Smooth muscle cell (in vitro differentiated cells): Measurements from ENCODE around the gene CREM. TPM values are rescaled to one million over a fixed set of nuclear protein-coding genes. Genes with fewer than 3 reads are reported as not detected.

ENCODE experiments used
- DNase-seq: peaks from one replicate; lab custom pipeline; 2025; ENCODE audit not compliant: unreplicated experiment; lab: John Stamatoyannopoulos, UW
- H2AFZ ChIP-seq: fragments of 200-600 bp; sonication (generic); 2 replicates; pipeline ENCODE4 v1.6.0; 2016; ENCODE audit warnings: antibody characterized with exemption, low read depth, mild to moderate bottlenecking
- H3F3A ChIP-seq: fragments of 200-600 bp; sonication (generic); 2 replicates; pipeline ENCODE4 v1.6.0; 2017; ENCODE audit warnings: antibody characterized with exemption, low read depth
- H3K27ac ChIP-seq: fragments of 200-600 bp; sonication (generic); 2 replicates; pipeline ENCODE4 v1.5.1; 2016; ENCODE audit warnings: low read depth, mild to moderate bottlenecking
- H3K27me3 ChIP-seq: fragments of 200-600 bp; sonication (generic); 2 replicates; pipeline ENCODE4 v1.6.1; 2016; ENCODE audit warnings: low read depth, mild to moderate bottlenecking
- H3K36me3 ChIP-seq: fragments of 200-600 bp; sonication (generic); 2 replicates; pipeline ENCODE4 v1.5.1; 2016; ENCODE audit warnings: low read depth
- H3K4me1 ChIP-seq: fragments of 200-600 bp; sonication (generic); 2 replicates; pipeline ENCODE4 v1.5.1; 2016; ENCODE audit warnings: low read depth
- H3K4me2 ChIP-seq: fragments of 200-600 bp; sonication (generic); 2 replicates; pipeline ENCODE4 v1.6.0; 2016; ENCODE audit warnings: mild to moderate bottlenecking
- H3K4me3 ChIP-seq: fragments of 200-600 bp; sonication (generic); 2 replicates; pipeline ENCODE4 v1.5.1; 2016; ENCODE audit warnings: mild to moderate bottlenecking
- H3K79me2 ChIP-seq: fragments of 200-600 bp; sonication (generic); 2 replicates; pipeline ENCODE4 v1.6.0; 2016; ENCODE audit warnings: low read depth, mild to moderate bottlenecking
- H3K9ac ChIP-seq: fragments of 200-600 bp; sonication (generic); 2 replicates; pipeline ENCODE4 v1.6.0; 2016; ENCODE audit warnings: low read depth
- H3K9me3 ChIP-seq: fragments of 200-600 bp; sonication (generic); replicated peaks from 2 replicates; pipeline ENCODE4 v1.5.1; 2016; ENCODE audit warnings: low read depth
- H4K20me1 ChIP-seq: fragments of 200-600 bp; sonication (generic); 2 replicates; pipeline ENCODE4 v1.6.0; 2016; ENCODE audit warnings: low read depth
- CTCF ChIP-seq: fragments of 200-600 bp; sonication (generic); IDR thresholded peaks from 2 replicates; pipeline ENCODE4 v1.5.1; 2017; ENCODE audit warnings: borderline replicate concordance, mild to moderate bottlenecking, antibody characterized with exemption; ENCODE audit not compliant: insufficient read depth, poor library complexity, severe bottlenecking
- WGBS: methylation state at CpG from one replicate; pipeline ENCODE4 v1.1.7; 2016; ENCODE audit warnings: low lambda C conversion rate; 5-methylcytosine and 5-hydroxymethylcytosine counted together
- polyA plus RNA-seq: library from polyadenylated mRNA; unstranded; fragments of >200 nt; fragmentation: Nextera tagmentation; extraction: Ambion mirVana; gene quantifications from 2 replicates; pipeline ENCODE4 v1.2.1, GENCODE V29; 2016
- total RNA-seq: library from RNA; depleted of rRNA; stranded (reverse); fragments of >200 nt; gene quantifications from 2 replicates; pipeline ENCODE4 v1.2.3, GENCODE V29; 2014

The CREM gene
- total and polyA plus RNA-seq, 2 experiments from 2014 or later: 46.4 to 49.3 TPM

DNA sequence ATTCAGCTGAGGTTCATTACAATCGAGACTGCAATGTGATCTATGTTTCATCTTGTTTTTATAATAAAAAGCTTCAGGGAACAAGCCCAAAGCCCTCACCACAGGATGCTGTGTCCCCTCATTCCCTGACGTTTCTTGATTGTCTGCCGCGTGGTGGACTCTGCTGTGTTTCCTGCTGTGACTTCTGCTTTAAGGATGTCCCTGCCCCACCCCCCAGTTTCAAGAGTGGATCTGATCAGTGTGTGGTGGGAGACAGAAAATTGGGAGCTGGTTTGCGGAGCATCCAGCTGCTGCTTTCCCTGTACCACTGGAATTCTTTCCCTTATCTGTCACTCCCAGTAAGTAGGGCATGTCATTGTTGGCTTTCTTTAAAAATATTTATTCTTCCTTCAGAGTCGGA is 86.2 kb downstream of the CREM start:
- WGBS: 57% methylated on average over 6 of the region's 6 CpGs
- Histone ChIP-seq H2AFZ (no peak overlapping the region), H3K27me3 (no peaks in the 10 kb centered on the region), H3K36me3 (no peaks in the 10 kb centered on the region), H4K20me1 (no peaks in the 10 kb centered on the region), H3K9me3 (no peaks in the 10 kb centered on the region), H3K79me2 (no peaks in the 10 kb centered on the region), H3K4me3 (no peak overlapping the region), H3K9ac (no peak overlapping the region), H3F3A (no peaks in the 10 kb centered on the region), H3K4me2 (no peak overlapping the region), H3K27ac (no peak overlapping the region), H3K4me1 (peaks cover 19% of the 10 kb centered on the region)
- no peak for DNase-seq
- no peak for TF ChIP-seq CTCF

GRCh38 chr10:35213699-35214098 is 87.1 kb downstream of the CREM start:
- no peaks in the 10 kb centered on the region for H4K20me1 ChIP-seq
- no peak overlapping the region for H3K4me3 ChIP-seq
- no peak overlapping the region for H3K9ac ChIP-seq
- no peaks in the 10 kb centered on the region for H3K27me3 ChIP-seq
- no peaks in the 10 kb centered on the region for H3F3A ChIP-seq
- H3K79me2 ChIP-seq: no peaks in the 10 kb centered on the region
- H3K4me1 ChIP-seq: peaks cover 19% of the 10 kb centered on the region
- no peaks in the 10 kb centered on the region for H3K9me3 ChIP-seq
- TF ChIP-seq CTCF: no peak
- no peak overlapping the region for H3K4me2 ChIP-seq
- H3K27ac ChIP-seq: no peak overlapping the region
- DNase-seq: no peak
- no peaks in the 10 kb centered on the region for H3K36me3 ChIP-seq
- H2AFZ ChIP-seq: no peak overlapping the region
- 97% methylated on average over 7 of the region's 7 CpGs for WGBS

DNA sequence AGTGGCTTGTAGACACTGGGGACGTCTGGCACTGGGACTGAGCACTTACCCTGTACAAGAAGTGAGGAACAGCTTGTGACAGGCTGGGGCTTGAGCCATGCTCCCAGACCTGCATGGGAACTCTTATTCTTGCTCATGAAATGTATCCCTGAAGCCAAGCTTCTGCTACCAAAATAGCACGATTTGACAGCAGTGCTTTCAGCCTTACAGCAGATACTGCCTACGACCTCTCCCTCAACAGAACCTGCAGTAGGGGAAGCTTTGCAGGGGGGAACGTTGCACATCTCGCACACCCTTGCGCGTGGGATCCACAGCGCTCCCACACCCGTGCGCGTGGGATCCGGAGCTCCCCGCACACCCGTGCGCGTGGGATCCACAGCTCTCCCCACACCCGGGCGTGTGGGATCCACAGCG is 88.0 kb downstream of the CREM start:
- Histone ChIP-seq H3K27ac (no peak overlapping the region), H3K4me3 (no peak overlapping the region), H3K4me2 (no peak overlapping the region), H3K4me1 (peaks cover 18% of the 10 kb centered on the region), H3K9ac (no peak overlapping the region), H3K36me3 (no peaks in the 10 kb centered on the region), H3K9me3 (no peaks in the 10 kb centered on the region), H4K20me1 (no peaks in the 10 kb centered on the region), H3K27me3 (no peaks in the 10 kb centered on the region), H3K79me2 (no peaks in the 10 kb centered on the region), H3F3A (no peaks in the 10 kb centered on the region), H2AFZ (no peak overlapping the region)
- DNase-seq: no peak
- TF ChIP-seq CTCF: no peak
- 95% methylated on average over 19 of the region's 19 CpGs for WGBS

DNA sequence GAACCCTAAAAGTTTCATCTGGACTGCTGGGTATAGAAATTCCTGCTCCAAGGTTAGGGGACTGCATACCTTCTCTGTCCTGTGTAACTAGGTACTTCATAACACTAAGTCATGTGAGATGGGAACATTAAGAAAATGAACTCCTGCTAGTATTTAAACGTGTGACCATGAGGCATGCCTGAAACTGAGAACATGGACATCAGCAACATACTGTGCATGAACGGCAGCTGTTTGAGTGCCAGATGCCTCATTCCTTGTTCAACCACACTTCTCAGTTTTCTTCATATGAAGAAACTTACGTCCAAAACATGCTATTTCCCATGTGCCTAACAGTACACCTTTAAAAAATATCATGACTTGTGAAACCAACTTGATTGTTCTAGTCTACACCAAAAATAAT is 88.5 kb downstream of the CREM start:
- no peak overlapping the region for H2AFZ ChIP-seq
- H3K4me3 ChIP-seq: no peak overlapping the region
- 92% methylated on average over 3 of the region's 3 CpGs for WGBS
- no peaks in the 10 kb centered on the region for H3K9me3 ChIP-seq
- no peaks in the 10 kb centered on the region for H3K27me3 ChIP-seq
- no peak overlapping the region for H3K27ac ChIP-seq
- no peaks in the 10 kb centered on the region for H4K20me1 ChIP-seq
- no peak overlapping the region for H3K4me2 ChIP-seq
- H3K4me1 ChIP-seq: peaks cover 14% of the 10 kb centered on the region
- no peaks in the 10 kb centered on the region for H3K36me3 ChIP-seq
- no peak for TF ChIP-seq CTCF
- no peaks in the 10 kb centered on the region for H3F3A ChIP-seq
- H3K79me2 ChIP-seq: no peaks in the 10 kb centered on the region
- H3K9ac ChIP-seq: no peak overlapping the region
- DNase-seq: no peak
